Panc1 (cell line): ENCODE measurements around the gene MAGEB17.

Source experiments
- POLR2AphosphoS5 ChIP-seq: IDR thresholded peaks from 2 replicates; pipeline ENCODE4 v1.6.1; 2012; ENCODE audit warnings: mild to moderate bottlenecking, low read depth, low read length, moderate library complexity
- SIN3A ChIP-seq: IDR thresholded peaks from 2 replicates; pipeline ENCODE4 v1.6.1; 2012; ENCODE audit warnings: low read depth, mild to moderate bottlenecking, low read length, moderate library complexity, borderline replicate concordance; ENCODE audit not compliant: insufficient read depth
- TCF7L2 ChIP-seq: IDR thresholded peaks from 2 replicates; pipeline ENCODE4 v1.6.1; 2011; ENCODE audit warnings: mild to moderate bottlenecking, low read depth, low read length, inconsistent platforms
- TF ChIP-seq, protein P1 (sequence below): fragments of 450-650 bp; IDR thresholded peaks from 2 replicates; pipeline ENCODE4 v1.5.1; 2017; ENCODE audit warnings: mild to moderate bottlenecking
- TF ChIP-seq, protein P2 (sequence below), 2 experiments: IDR thresholded peaks; 2 replicates each; pipeline ENCODE4 v1.6.1; 2011 to 2012; ENCODE audit warnings: low read depth in 2 of 2, control low read depth in 1 of 2, low read length in 1 of 2, mild to moderate bottlenecking in 1 of 2, moderate library complexity in 1 of 2; ENCODE audit not compliant: insufficient read depth in 1 of 2

DNA sequence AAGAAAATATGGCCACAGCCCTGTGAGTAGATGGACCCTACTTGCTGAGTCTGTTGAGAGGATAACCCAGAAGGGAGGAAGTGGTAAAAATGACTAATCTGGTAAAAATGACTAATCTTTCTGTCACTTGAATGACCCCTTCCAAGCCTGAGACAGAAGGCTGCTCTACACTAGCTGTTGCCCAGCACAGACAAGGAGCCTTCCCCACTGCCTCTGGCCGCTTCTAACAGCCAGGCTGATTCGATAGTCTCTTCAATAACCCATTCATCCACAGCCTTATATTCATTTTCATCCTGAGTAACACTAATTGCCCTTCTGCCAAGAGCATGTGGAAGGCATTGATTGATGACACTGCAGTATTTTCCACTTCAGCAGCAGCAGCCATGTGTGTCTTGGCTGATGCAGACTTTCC lies 18.4 kb downstream of the MAGEB17 start:
- TF ChIP-seq TCF7L2, result no peak
- TF ChIP-seq, protein P1, sequence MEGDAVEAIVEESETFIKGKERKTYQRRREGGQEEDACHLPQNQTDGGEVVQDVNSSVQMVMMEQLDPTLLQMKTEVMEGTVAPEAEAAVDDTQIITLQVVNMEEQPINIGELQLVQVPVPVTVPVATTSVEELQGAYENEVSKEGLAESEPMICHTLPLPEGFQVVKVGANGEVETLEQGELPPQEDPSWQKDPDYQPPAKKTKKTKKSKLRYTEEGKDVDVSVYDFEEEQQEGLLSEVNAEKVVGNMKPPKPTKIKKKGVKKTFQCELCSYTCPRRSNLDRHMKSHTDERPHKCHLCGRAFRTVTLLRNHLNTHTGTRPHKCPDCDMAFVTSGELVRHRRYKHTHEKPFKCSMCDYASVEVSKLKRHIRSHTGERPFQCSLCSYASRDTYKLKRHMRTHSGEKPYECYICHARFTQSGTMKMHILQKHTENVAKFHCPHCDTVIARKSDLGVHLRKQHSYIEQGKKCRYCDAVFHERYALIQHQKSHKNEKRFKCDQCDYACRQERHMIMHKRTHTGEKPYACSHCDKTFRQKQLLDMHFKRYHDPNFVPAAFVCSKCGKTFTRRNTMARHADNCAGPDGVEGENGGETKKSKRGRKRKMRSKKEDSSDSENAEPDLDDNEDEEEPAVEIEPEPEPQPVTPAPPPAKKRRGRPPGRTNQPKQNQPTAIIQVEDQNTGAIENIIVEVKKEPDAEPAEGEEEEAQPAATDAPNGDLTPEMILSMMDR, result no peak
- TF ChIP-seq POLR2AphosphoS5, result no peak
- TF ChIP-seq, protein P2, sequence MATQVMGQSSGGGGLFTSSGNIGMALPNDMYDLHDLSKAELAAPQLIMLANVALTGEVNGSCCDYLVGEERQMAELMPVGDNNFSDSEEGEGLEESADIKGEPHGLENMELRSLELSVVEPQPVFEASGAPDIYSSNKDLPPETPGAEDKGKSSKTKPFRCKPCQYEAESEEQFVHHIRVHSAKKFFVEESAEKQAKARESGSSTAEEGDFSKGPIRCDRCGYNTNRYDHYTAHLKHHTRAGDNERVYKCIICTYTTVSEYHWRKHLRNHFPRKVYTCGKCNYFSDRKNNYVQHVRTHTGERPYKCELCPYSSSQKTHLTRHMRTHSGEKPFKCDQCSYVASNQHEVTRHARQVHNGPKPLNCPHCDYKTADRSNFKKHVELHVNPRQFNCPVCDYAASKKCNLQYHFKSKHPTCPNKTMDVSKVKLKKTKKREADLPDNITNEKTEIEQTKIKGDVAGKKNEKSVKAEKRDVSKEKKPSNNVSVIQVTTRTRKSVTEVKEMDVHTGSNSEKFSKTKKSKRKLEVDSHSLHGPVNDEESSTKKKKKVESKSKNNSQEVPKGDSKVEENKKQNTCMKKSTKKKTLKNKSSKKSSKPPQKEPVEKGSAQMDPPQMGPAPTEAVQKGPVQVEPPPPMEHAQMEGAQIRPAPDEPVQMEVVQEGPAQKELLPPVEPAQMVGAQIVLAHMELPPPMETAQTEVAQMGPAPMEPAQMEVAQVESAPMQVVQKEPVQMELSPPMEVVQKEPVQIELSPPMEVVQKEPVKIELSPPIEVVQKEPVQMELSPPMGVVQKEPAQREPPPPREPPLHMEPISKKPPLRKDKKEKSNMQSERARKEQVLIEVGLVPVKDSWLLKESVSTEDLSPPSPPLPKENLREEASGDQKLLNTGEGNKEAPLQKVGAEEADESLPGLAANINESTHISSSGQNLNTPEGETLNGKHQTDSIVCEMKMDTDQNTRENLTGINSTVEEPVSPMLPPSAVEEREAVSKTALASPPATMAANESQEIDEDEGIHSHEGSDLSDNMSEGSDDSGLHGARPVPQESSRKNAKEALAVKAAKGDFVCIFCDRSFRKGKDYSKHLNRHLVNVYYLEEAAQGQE (IDR thresholded peaks at IDR 0.05; ENCODE audit: insufficient read depth in 1 of 2, low read depth in 2 of 2, low read length in 1 of 2), result no peak
- TF ChIP-seq SIN3A, result no peak
